Tibial artery (tissue), 4 donors: ENCODE results near the gene SLC20A1.

Experiments used
- DNase-seq, 2 donors: peaks; one replicate each; pipeline ENCODE4 v3.0.0-alpha.2; 2019
- H3K27ac ChIP-seq, 2 donors: fragments of 200-600 bp; sonication (generic) in 1 of 2; 1 replicate in 1 of 2; 2 replicates in 1 of 2; pipeline ENCODE4 v1.5.1; 2018 to 2019; ENCODE audit warnings: mild to moderate bottlenecking in 1 of 2
- H3K27me3 ChIP-seq, 2 donors: fragments of 200-600 bp; sonication (generic) in 1 of 2; one replicate each; pipeline versions ENCODE4 v1.5.1 to v1.6.0; 2016 to 2019
- H3K36me3 ChIP-seq, 3 donors: fragments of 200-600 bp; sonication (generic) in 2 of 3; one replicate each; pipeline ENCODE4 v1.5.1; 2016 to 2019; ENCODE audit warnings: mild to moderate bottlenecking in 2 of 3
- H3K4me1 ChIP-seq, 4 donors: fragments of 200-600 bp; sonication (generic) in 2 of 4; 1 replicate in 3 of 4; 2 replicates in 1 of 4; pipeline ENCODE4 v1.5.1; 2016 to 2019
- H3K4me3 ChIP-seq, 2 donors: fragments of 200-600 bp; sonication (generic) in 1 of 2; 1 replicate in 1 of 2; 2 replicates in 1 of 2; pipeline ENCODE4 v1.5.1; 2018 to 2019; ENCODE audit warnings: mild to moderate bottlenecking in 2 of 2
- H3K9me3 ChIP-seq, 3 donors: fragments of 200-600 bp; sonication (generic) in 1 of 3; one replicate each; pipeline ENCODE4 v1.5.1; 2016 to 2019
- intact Hi-C: fragments of 100-400 bp; cut with DNase I; formaldehyde crosslinking; loops from one replicate; pipeline ENCODE4 v1.15.0; 2023; ENCODE audit warnings: low total_unique reads
- TF ChIP-seq, protein P1 (sequence below), 2 experiments: fragments of 200-600 bp in 1 of 2; fragments of 450-650 bp in 1 of 2; IDR thresholded peaks; one replicate each; pipeline ENCODE4 v1.5.1; 2017 to 2019; ENCODE audit warnings: antibody characterized with exemption in 2 of 2, mild to moderate bottlenecking in 1 of 2, moderate library complexity in 1 of 2

Gene SLC20A1

DNA sequence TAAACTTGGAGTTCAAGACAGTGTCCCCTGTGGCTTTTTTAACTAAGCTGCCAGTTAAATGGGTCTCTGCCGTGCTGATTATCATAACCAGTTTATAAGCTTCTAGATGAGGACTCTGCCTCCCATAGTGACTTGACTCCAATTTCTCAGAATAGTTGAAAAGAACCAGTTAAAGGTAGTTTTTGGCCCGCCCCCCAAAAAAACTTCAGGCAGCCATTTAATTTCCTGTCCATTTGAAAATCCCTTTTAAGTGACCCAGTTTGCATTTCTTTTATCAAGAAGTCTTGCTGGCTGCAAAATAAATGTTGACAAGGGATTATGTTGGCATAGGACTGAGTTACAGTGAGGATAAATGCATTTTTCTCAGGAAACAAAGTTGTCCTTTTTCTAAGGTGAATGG lies 2.3 kb downstream of the SLC20A1 start:
- intact Hi-C loops, result loop anchor here (5.0 to 10.0 kb wide), 2 partner anchors 63 to 166 kb away; partner anchors contain the start of genes CHCHD5 and TTL
- no peak for DNase-seq
- peaks cover 16 to 46% (median 29%) of the 10 kb centered on the region in 3 donors for H3K36me3 ChIP-seq
- TF ChIP-seq, protein P1, sequence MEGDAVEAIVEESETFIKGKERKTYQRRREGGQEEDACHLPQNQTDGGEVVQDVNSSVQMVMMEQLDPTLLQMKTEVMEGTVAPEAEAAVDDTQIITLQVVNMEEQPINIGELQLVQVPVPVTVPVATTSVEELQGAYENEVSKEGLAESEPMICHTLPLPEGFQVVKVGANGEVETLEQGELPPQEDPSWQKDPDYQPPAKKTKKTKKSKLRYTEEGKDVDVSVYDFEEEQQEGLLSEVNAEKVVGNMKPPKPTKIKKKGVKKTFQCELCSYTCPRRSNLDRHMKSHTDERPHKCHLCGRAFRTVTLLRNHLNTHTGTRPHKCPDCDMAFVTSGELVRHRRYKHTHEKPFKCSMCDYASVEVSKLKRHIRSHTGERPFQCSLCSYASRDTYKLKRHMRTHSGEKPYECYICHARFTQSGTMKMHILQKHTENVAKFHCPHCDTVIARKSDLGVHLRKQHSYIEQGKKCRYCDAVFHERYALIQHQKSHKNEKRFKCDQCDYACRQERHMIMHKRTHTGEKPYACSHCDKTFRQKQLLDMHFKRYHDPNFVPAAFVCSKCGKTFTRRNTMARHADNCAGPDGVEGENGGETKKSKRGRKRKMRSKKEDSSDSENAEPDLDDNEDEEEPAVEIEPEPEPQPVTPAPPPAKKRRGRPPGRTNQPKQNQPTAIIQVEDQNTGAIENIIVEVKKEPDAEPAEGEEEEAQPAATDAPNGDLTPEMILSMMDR (IDR thresholded peaks at IDR 0.05), result no peak
- peak overlapping the region in 1 of 2 donors; percentile 68 for H3K4me3 ChIP-seq
- H3K27me3 ChIP-seq, result no peaks in the 10 kb centered on the region
- peaks cover 0 to 34% (median 14%) of the 10 kb centered on the region in 4 donors for H3K4me1 ChIP-seq
- no peak overlapping the region for H3K27ac ChIP-seq
- no peaks in the 10 kb centered on the region for H3K9me3 ChIP-seq

DNA sequence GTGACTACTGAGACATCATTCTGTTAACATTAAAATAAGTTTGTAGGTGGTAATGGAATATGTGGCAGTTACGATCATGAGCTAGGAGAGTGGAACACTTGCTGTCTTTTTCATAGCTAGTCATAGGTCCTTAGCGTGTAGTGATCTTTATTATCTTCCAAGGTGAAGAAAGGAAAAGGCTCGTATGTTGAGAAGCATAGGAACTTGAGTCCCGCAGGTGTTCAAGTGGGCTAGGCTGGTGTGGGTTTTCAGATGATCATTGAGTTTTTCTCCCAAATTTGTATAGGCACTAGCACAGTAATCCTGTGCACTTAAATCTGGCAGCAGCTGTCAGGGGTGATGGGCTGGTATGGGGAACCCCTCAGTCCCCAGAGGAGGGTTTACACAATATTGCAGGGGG lies 10.9 kb downstream of the SLC20A1 start:
- intact Hi-C loops, result no loop called here
- no peak overlapping the region for H3K27ac ChIP-seq
- TF ChIP-seq, protein P1 (IDR thresholded peaks at IDR 0.05), result no peak
- H3K4me3 ChIP-seq, result no peak overlapping the region
- no peaks in the 10 kb centered on the region for H3K4me1 ChIP-seq
- H3K9me3 ChIP-seq, result no peaks in the 10 kb centered on the region
- no peak for DNase-seq
- no peaks in the 10 kb centered on the region for H3K27me3 ChIP-seq
- H3K36me3 ChIP-seq, result peaks cover 68 to 94% (median 86%) of the 10 kb centered on the region in 3 donors

DNA sequence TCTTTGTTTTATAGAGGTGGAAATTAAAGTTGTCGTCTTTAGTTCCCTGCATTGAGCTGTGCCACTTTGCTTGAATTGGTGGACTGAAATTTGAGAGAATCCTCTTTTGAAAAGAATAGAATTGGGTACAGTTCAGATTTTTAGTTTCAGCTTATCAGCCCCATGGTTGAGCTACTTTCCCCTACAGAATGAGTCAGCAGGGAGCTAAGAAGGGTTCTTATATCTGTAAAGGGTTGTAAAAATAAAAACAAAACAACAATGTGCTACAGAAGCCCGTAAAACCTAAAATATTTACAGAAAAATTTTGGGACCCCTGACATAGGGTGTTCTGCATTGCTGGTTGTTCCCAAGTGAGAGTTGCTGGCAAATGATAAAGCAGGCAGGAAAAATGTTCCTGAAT lies 12.6 kb downstream of the SLC20A1 start:
- TF ChIP-seq, protein P1 (IDR thresholded peaks at IDR 0.05), result no peak

DNA sequence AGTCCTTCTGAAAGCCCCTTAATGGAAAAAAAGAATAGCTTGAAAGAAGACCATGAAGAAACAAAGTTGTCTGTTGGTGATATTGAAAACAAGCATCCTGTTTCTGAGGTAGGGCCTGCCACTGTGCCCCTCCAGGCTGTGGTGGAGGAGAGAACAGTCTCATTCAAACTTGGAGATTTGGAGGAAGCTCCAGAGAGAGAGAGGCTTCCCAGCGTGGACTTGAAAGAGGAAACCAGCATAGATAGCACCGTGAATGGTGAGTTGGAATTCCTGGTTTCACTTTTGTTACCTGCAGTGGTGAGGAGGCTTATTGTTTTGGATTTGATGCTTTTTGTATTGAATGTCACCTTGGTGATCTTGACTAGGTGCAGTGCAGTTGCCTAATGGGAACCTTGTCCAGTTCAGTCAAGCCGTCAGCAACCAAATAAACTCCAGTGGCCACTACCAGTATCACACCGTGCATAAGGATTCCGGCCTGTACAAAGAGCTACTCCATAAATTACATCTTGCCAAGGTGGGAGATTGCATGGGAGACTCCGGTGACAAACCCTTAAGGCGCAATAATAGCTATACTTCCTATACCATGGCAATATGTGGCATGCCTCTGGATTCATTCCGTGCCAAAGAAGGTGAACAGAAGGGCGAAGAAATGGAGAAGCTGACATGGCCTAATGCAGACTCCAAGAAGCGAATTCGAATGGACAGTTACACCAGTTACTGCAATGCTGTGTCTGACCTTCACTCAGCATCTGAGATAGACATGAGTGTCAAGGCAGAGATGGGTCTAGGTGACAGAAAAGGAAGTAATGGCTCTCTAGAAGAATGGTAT lies 13.3 kb downstream of the SLC20A1 start:
- H3K27me3 ChIP-seq, result no peaks in the 10 kb centered on the region
- H3K9me3 ChIP-seq, result no peaks in the 10 kb centered on the region
- H3K4me3 ChIP-seq, result no peak overlapping the region
- DNase-seq, result no peak
- TF ChIP-seq, protein P1 (IDR thresholded peaks at IDR 0.05), result no peak
- H3K36me3 ChIP-seq, result peaks cover 60 to 93% (median 91%) of the 10 kb centered on the region in 3 donors
- H3K27ac ChIP-seq, result no peak overlapping the region
- H3K4me1 ChIP-seq, result peaks cover 0 to 2% (median 0%) of the 10 kb centered on the region in 4 donors
- intact Hi-C loops, result loop anchor here (1.0 kb wide), 1 partner anchor 48 kb away; no protein-coding TSS in a partner anchor

More for the DNA sequence above, 12.6 kb downstream of the SLC20A1 start:
- H3K9me3 ChIP-seq, result no peaks in the 10 kb centered on the region
- intact Hi-C loops, result no loop called here
- no peaks in the 10 kb centered on the region for H3K27me3 ChIP-seq
- H3K36me3 ChIP-seq, result peaks cover 63 to 93% (median 91%) of the 10 kb centered on the region in 3 donors
- no peak overlapping the region for H3K4me3 ChIP-seq
- H3K4me1 ChIP-seq, result peaks cover 0 to 2% (median 0%) of the 10 kb centered on the region in 4 donors
- H3K27ac ChIP-seq, result no peak overlapping the region
- no peak for DNase-seq

DNA sequence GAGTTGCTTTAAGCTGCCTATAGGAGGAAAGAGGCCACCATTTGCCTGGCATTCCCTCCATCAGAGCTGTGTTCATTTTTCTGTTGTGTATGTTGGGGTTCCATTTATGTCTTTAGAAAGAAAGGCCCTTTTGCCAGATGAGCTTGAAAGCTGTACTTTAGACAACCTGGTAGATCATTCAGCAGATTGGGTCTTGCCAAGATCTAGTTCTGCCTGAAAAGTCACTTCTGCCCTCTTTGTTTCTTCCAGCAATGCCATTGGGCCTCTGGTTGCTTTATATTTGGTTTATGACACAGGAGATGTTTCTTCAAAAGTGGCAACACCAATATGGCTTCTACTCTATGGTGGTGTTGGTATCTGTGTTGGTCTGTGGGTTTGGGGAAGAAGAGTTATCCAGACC lies 14.4 kb downstream of the SLC20A1 start:
- TF ChIP-seq, protein P1 (IDR thresholded peaks at IDR 0.05), result no peak
- no peak for DNase-seq
- Histone ChIP-seq H3K36me3 (peaks cover 70 to 93% (median 92%) of the 10 kb centered on the region in 3 donors), H3K9me3 (no peaks in the 10 kb centered on the region), H3K4me3 (no peak overlapping the region), H3K27me3 (no peaks in the 10 kb centered on the region), H3K4me1 (peaks cover 0 to 2% (median 0%) of the 10 kb centered on the region in 4 donors), H3K27ac (no peak overlapping the region)
- intact Hi-C loops, result no loop called here
